C4-2B (cell line): ENCODE data around the gene EPB41L3.

Source experiments
- H3K27ac ChIP-seq: fragments of 450-650 bp; 2 replicates; pipeline ENCODE4 v1.5.1; 2017
- CTCF ChIP-seq: fragments of 450-650 bp; conservative IDR thresholded peaks from 2 replicates; pipeline ENCODE4 v1.5.1; 2017; ENCODE audit warnings: mild to moderate bottlenecking
- ZFX ChIP-seq: fragments of 450-650 bp; IDR thresholded peaks from 2 replicates; pipeline ENCODE4 v1.6.1; 2017

The EPB41L3 gene

GRCh38 chr18:5542515-5543035 lies 1.2 kb downstream of the EPB41L3 start:
- TF ChIP-seq CTCF (no peak), ZFX (no peak)
- no peak overlapping the region for H3K27ac ChIP-seq

GRCh38 chr18:5541644-5542043 lies 2.2 kb downstream of the EPB41L3 start:
- TF ChIP-seq ZFX (no peak), CTCF (no peak)
- H3K27ac ChIP-seq = no peak overlapping the region

- TF ChIP-seq CTCF (no peak), ZFX (no peak)
These were observed 4.4 kb downstream of the EPB41L3 start for GRCh38 chr18:5539391-5539790.

DNA sequence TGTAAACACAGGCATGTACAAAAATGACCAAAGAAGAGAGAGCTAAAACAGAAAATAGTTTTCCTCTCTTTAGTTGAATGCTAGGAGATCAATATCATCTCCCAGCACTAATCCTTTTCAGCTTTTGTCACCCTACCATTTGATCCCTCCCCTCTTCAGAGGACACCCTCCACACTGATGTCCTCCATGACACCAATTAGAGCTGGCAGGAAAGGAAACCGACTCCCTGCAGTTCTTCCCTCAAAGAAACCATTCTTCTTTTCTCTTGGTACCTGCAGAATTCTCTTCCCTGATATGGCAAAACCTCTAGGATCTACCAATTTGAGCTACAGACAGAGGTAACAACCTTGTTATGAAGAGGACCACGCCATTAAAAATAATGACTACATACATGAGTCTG lies 5.3 kb downstream of the EPB41L3 start:
- TF ChIP-seq CTCF (no peak), ZFX (no peak)
- no peak overlapping the region for H3K27ac ChIP-seq

More at GRCh38 chr18:5539391-5539790, 4.4 kb downstream of the EPB41L3 start:
- no peak overlapping the region for H3K27ac ChIP-seq

DNA sequence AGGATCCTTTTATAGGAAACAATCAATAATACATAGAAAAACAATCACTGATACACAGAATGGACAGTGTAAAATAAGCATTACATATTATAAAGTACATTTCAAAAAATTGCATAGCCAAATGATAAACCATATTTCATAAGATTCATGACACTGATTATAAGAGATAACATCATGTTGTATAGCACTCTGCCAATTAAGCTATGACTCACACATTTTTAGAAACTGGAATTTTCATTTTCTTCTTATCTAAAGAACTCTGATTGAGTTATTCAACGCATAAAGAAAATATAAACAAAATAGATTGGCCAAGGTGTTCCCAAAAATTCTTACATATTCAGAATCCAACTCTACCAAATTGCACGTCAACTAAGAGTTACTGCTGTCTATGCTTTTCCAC lies 5.9 kb downstream of the EPB41L3 start:
- TF ChIP-seq ZFX = no peak
- TF ChIP-seq CTCF = no peak
- no peak overlapping the region for H3K27ac ChIP-seq

DNA sequence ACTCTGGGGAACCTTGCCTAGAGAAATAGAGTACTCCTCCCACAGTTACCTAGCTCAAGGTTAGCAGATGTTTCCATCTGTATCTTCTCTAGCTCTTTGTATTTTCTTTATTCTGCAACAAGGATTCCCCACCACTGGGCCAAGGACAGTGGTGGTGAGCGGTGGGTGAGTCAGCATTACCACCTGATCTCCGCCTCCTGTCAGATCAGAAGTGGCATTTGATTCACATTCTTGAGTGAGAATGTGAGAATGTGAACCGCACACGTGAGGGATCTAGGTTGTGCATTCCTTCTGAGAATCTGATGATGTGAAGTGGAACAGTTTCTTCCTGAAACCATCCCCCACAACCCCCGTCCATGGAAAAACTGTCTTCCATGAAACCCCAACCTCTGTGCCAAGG lies 9.0 kb downstream of the EPB41L3 start:
- no peak overlapping the region for H3K27ac ChIP-seq
- TF ChIP-seq CTCF (no peak), ZFX (no peak)

DNA sequence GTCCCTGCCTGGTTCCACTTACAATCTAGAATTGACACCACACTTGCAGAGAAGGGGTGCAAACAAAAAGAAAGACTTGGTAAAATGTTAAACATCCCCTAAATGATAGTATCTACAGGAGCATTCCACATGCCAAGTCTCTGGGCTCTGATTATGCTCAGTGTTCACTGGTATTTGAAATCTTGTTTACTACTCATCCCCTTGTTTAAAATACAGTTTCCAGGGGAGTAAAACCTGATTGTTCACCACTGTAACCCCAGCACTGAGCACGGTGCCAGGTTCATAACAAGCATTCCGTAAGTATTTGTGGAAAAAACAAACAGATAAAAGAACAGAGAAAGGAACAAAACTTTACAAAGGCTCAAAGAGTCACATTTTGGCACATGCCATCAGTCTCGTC lies 11.7 kb downstream of the EPB41L3 start:
- TF ChIP-seq CTCF (no peak), ZFX (no peak)

More for the DNA sequence above, 11.7 kb downstream of the EPB41L3 start:
- no peak overlapping the region for H3K27ac ChIP-seq
